ENCODE measurements around the gene HAPLN1.

GRCh38 chr5:83760579-83760978 is 39.9 kb upstream of the HAPLN1 start:
- TF ChIP-seq CTCF (IDR thresholded peaks at IDR 0.05): no peak
- no peak for TF ChIP-seq POLR2A (IDR thresholded peaks at IDR 0.05)

Measured in prostate gland (tissue), 2 donors.